HG02759 (cell line): Measurements from ENCODE around the gene CARHSP1.
"Not testable (repeated sequence)": the region's sequence is repeated elsewhere in the genome, so short reads cannot be mapped to it uniquely, and the experiment has no call there.

Experiments
- ATAC-seq: cut with Tn5 transposase; IDR thresholded peaks from one replicate; pipeline ENCODE4 v1.9.1; 2021; ENCODE audit warnings: mild to moderate bottlenecking, moderate library complexity; ENCODE audit not compliant: unreplicated experiment

The CARHSP1 gene

GRCh38 chr16:8893976-8894690, 25.3 kb upstream of the CARHSP1 start:
- ATAC-seq = no peak

DNA sequence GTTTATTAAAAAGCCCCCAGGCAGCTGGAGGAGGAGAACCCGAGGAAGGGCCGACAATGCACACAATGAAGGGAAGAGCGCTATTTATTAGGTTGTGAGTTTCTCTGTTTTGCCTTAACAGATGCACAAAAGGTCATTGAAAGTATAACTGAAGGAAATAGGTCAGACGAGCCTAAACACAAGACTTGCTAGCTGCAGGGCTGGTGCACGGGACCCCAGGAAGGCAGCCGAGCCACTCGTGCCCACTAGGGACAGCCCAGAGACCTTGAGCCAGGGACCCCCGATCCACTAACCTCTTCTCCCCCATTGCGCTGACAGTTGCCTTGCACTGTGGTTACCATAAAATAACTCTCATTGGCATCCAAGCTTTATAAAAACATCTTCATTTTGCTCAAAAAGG, 24.6 kb upstream of the CARHSP1 start:
- ATAC-seq = no peak

DNA sequence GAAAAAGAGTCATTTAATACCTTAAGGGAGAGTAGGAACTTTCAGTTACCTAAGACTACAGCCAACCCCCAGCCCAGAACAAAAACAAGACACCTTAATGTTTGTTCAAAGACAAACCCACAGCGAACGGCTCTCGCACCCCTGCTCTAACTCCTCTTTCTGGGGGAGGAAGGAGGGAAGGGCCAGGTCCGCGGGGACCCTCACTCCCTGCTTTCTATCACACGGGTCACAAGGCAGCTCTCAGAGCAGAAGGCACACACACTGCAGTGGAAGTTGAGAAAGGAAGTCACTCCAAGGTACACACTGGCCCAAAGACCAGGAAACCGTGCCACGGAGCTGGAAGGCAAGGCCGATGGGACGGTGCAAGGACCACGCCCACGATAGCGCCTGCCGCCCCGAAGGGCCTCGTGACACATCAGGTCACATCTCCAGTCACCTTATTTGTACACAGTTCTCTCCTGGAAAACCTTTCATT, 23.3 kb upstream of the CARHSP1 start:
- peak; percentile 29 for ATAC-seq

- ATAC-seq = no peak
Observed at GRCh38 chr16:8890549-8890921, 21.7 kb upstream of the CARHSP1 start.

- no peak for ATAC-seq
Observed at GRCh38 chr16:8889893-8890548, 21.2 kb upstream of the CARHSP1 start.

GRCh38 chr16:8888951-8889892, 20.4 kb upstream of the CARHSP1 start:
- ATAC-seq = no peak

DNA sequence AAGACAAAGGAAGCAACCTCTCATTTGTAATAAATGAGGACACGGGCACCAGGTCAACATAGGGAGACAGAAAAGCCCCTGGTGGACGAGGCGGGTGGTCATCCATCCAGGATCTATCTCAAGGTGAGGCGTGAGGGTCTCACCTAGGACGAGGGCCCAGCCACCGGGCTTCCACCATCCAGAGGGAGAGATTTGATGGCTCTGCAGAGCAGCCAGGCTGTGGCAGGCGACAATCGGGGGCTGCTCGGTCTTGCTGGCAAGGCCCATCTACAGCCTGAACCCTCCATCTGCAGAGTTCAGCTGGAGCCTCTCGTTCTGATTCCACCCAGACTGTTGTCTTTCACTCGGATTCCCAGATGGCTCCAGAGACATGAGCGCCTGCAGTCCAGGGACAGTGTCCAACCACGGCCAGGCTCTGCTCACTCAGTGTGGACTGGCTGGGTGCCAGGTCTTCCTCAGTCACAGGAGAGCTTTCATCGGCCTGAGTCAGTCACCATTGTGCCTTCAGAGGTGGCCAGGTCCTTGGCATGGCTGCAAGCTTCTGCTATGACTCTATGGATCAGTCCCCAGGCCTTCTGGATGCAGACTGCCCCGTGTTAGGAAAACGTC, 19.2 kb upstream of the CARHSP1 start:
- ATAC-seq = no peak

DNA sequence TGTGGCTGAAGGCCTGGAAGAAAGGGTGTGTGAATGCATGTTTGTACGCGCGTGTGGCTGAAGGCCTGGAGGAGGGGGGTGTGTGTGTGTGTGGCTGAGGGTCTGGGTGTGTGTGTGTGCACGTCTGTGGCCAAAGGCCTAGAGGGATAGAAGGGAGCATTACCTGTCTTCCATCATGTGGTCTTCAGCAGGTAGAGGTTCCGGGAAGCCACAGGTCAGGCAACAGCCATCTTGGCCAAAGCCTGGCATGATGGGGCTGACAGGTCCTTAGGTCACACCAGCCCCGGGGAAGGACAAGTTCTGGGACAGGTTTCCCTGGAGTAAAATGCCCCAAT, 18.6 kb upstream of the CARHSP1 start:
- ATAC-seq = no peak

DNA sequence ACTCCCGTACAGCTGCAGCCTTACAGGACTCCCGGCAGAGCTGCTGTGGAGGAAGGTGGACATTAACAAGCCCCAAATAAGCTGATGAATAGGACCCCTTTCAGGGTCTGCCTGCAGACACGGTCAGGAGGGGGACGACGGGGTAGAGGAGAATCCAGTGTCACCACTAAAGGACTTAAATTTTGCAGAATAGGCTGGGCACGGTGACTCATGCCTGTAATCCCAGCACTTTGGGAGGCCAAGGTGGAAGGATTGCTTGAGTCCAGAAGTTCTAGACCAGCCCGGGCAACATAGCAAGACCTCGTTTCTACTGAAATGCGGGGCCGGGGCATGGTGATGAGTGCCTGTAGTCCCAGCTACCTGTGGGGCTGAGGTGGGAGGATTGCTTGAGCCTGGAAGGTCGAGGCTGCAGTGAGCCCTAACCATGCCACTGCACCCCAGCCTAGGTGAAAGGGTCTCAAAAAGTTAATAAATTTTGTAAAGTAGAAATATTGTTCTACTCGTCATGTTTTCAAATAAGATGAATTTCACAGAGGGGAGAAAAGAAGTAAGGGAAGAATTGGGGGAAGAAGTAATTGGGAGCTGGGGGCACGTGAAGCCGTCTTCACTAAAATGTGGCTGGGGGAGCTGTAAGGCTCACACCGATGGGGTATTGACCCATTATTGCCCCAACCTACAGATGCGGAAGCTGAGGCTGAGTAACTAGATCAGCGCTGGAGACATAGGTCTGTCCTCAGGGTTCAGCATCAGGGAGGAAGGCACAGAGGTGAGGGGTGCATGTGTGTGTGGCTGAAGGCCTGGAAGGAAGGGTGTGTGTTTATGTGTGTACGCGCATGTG, 18.0 kb upstream of the CARHSP1 start:
- ATAC-seq = no peak

- ATAC-seq = no peak
Observed at GRCh38 chr16:8885674-8886592, 17.1 kb upstream of the CARHSP1 start.

DNA sequence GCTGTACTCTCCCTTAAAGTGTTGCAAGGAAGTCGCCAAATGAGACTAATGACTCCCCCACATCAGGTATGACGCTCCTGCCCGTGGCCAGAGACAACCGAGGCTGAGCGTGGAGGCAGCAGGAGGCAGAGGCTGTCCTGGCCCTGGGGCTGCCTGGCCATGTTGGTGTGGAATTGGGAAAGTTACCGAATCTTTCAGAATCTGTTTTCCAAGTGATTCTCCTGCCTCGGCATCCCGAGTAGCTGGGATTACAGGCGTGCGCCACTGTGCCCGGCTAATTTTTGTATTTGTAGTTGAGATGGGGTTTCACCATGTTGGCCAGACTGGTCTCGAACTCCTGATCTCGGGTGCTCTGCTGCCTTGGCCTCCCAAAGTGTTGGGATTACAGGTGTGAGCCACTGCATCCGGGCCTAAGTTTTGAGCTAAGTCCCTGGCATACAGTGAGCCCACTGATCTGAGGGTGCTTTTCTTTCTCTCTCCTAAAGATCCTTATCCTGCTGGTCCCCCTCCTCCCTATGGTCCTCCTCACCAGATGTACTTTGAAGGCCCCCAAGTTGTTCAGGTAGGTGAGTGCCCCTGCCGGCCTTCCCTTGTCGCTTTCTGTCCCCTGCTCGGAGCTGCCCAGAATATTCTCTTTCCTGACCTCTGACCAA, 14.0 kb upstream of the CARHSP1 start:
- no peak for ATAC-seq

- no peak for ATAC-seq
Observed at GRCh38 chr16:8882041-8882617, 13.3 kb upstream of the CARHSP1 start, which contains the start of gene LITAFD. TSS of gene LITAFD (plus strand) at chr16:8882351. CDS start at chr16:8884356, 2,005 bp downstream.

- ATAC-seq = no peak
Observed at GRCh38 chr16:8880839-8881510, 12.2 kb upstream of the CARHSP1 start.

GRCh38 chr16:8878523-8878911, 9.7 kb upstream of the CARHSP1 start:
- no peak for ATAC-seq

GRCh38 chr16:8877894-8878522, 9.2 kb upstream of the CARHSP1 start:
- ATAC-seq = no peak

GRCh38 chr16:8875317-8875716, 6.5 kb upstream of the CARHSP1 start:
- ATAC-seq = not testable (repeated sequence)

DNA sequence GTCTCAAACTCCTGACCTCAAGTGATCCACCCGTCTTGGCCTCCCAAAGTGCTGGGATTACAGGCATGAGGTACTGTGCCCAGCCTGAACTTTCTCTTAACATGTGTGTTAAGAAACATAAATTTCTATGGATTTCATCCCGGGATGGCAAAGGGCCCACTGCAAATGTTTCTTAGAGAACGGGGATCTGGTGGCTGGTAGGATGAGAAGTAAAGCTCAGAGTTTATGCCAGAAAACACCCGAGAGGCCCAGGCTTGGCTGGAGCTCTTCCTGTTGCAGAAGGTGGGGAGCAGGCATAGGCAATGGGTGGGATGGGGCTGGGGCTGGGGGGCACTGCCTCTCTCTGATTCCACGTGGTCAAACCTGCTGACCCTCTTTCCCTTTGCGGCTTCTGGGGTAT, 5.6 kb upstream of the CARHSP1 start:
- ATAC-seq = no peak
